GM19372 (cell line): ENCODE measurements around the gene SMARCB1.

Experiments used
- ATAC-seq: cut with Tn5 transposase; IDR thresholded peaks from one replicate; pipeline ENCODE4 v1.9.1; 2021; ENCODE audit warnings: mild to moderate bottlenecking, low read depth, moderate library complexity; ENCODE audit not compliant: unreplicated experiment

The SMARCB1 gene

DNA sequence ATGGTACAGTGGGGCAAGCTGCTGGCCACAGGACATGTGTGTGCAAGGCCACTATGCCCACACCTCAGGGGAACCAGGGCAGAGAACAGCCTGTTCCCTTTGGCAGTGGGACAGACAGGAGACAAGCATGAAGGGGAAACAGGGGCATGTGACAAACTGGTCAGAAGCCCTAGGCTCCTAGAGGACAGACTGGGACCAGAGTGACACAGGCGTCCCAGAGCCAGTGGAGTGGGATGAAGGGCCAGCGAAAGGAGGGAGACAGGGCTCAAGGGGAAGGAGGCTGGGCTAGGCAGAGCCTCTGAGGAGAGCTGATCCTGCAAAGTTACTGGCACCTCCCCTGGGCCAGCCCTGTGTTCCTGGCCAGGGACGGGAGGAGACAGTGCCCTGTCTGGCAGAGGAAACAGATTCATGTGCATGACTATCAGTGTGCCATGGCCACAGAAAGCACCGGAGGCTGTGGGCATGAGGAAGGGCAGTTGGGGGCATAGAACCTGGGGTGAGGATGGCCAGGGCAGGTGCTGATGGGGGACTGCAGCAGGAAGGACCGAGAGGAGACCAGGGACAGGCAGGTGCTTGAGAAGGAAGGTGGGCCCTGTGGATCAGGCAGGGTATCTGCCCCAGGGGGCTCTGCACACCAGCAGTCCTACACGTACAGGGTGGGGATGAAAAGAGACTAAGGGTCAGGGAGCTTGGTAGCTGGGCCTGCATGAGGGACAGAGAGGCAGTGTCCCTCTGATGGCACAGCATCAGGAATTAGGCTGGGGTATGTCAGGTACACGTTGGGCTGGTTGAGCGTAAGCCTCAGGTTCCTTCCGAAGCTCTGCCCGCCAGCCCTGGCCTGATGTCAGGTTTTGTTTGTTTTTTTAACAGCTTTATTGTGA is 42.3 kb downstream of the SMARCB1 start:
- no peak for ATAC-seq

DNA sequence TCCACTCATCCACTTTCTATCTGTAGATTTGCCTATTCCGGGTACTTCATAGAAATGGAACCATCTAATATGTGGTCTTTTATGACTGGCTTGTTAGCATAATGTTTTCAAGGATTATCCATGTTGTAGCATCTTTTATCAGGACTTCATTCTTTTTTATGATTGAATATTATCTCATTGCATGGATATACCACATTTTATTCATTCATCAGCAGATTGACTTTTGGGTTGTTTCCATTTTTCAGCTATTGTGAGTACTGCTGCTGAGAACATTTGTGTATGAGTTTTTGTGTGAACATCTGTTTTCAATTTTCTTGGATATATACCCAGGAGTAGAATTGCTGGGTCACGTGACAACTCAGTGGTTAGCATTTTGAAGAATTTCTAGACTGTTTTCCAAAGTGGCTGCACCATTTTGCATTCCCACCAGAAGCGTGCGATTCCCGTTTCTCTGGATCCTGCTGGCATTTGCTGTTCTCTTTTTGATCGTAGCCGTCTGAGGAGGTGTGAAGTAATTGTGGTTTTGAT is 43.1 kb downstream of the SMARCB1 start:
- no peak for ATAC-seq

DNA sequence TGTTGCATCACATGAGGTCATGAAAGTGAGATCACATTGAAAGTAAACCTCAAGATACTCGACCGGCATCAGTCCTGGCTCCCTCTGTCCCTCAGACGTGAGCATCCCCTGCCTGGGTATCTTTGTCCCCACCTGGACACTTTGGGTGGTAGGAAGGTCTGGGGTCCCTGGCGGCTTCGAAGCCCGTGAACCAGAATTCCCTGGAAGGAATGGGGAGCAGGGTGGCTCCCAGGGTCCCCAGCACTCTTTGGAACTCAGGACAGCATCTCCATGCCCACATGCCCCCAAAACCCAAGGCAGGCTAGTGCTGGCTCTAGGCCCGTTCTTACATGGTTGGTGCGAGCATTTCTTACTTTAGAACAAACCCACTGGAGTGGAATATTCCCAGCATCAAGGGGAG is 44.5 kb downstream of the SMARCB1 start:
- ATAC-seq, result no peak

DNA sequence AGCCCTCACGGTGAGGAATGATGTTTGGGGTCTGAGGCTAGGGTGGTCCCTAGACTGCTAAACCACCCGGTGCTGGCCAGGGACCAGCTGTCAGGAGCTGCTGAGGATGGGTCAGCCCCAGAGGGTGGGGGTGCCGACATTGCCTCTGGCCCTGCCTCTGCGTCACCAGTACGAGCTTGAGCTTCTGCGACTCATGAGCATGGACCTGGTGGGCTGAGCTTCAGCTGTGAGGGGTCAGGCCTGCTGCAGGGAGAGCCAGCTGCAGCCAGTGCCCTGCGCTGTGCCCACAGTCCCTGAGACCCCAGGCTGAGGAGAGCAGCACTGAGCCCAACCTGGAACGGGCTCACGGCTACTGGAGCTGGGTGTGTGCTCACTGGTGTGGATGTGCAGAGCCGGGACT is 45.0 kb downstream of the SMARCB1 start:
- ATAC-seq, result no peak

DNA sequence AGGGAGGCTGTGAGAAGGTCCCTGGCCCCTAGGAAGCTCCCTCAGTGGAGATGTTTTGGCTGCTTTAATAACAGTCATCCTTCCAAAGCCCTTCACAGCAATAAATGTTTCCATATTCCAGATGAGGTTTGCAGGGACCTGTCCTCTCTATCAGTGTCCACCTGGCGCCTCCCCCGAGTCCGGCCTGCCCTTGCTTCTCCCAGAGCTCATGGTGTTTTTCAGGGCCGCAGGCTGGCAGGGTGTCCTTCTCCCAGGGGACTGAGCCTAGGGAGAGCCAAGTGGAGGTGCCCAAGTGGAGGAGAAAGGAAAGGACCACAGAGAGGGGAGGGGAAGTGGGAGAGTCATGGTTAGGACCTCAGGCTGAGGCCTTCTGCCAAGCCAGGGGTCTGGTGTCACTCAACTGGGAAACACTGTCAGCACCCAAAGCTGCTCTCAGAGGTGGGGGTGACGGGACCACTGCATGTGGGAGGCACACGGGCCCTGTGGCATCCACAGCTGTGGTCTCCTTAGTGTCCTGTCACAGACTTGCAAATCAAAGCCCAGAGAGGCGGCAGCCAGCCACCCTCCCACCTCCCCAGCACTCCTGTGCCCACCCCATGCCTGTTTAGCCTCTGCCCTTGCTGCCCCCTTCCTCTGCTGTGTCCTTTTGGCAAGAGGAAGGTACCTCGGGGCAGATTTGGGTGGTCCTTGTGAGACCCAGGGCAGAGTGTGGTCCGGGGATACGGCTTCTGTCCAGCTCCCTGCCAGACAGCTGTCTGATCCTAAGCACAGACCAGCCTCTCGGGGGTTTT is 45.7 kb downstream of the SMARCB1 start:
- ATAC-seq, result no peak

DNA sequence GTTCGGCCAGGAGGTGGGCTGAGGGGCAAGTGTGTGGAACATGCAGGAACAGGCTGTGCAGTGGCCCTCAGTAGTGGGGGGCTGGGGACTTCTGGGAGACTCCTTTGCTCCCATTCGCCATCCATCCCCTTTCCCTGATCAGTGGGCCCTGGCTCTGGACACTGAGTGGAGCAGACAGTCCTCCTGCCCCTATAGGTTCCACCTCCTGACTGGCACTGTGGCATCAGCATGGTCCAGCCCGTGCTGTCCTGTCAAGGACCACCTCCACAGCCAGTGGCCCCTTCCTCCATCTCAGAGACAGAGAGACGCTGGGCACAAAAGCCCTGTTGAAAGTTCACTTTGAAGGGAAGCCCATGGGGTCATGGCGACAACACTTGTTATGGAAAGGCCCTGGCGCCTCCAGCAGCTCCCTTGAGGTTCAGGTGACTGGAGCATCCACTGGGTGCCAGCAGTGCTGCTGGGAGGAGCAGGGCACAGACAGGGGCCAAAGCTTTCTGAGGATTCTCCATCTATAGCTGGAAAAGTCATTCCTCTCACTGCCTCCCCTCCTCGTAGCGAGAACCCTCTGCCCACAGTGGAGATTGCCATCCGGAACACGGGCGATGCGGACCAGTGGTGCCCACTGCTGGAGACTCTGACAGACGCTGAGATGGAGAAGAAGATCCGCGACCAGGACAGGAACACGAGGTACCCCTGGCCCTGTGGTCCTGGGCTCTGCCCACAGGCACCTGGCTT is 46.4 kb downstream of the SMARCB1 start:
- ATAC-seq, result no peak

DNA sequence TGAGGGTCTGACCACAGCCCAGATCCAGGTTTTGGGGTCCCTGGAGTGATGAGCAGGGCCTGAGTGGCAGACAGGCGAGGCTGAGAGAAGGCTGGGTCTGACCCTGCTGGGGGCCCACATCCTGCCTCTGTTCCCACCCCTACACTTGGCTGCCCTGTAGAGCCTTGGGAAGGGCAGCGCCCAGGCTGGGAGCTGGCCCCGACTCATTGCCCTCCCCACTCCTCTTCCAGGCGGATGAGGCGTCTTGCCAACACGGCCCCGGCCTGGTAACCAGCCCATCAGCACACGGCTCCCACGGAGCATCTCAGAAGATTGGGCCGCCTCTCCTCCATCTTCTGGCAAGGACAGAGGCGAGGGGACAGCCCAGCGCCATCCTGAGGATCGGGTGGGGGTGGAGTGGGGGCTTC is 47.1 kb downstream of the SMARCB1 start:
- no peak for ATAC-seq

DNA sequence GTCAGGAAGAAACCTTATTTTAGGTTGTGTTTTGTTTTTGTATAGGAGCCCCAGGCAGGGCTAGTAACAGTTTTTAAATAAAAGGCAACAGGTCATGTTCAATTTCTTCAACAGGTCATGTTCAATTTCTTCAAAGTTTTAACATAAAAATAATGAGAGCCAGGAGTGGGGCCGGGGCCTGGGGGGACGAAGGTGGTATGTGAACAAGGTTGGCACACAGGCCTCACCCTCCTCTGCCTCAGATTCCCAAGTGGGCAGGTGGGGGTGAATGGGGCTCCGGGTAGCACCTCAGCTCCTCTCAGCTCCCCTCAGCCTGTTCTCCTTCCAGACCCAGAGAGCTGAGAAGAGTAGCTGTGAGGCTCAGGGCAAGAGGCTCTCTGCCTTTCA is 47.6 kb downstream of the SMARCB1 start:
- no peak for ATAC-seq

DNA sequence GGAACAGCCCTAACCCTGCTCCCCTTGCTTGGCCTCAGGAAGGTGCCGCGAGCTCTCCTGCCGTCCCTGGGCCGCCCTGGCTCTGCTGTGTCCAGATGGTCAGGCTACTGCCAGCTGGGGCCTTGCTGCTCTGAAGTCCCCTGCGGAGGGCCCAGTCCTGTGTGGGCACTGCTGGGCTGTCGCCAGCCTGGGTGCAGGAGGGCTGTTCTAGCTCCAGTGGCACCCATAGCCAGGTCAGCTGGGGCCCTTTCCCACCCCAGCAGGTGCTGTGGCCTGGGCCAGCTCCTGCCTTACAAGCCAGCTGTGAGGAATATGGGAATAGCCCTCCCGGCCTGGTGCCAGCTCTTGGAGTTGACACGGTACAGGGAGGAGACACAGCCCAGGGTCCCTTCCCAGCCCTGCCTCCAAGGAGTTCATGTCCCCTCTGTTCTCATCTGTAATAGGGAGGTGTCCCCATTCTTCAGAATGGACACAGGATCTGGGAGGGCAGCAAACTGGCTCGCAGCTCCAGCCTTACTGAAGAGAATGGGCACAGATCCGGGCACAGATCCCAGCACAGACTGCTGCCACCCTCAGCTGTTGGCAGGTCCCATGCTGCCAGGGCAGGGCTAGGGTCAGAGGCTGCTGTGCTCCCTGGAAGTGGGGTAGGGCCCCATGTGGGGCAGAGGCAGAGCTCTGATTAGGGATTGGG is 48.2 kb downstream of the SMARCB1 start:
- no peak for ATAC-seq

DNA sequence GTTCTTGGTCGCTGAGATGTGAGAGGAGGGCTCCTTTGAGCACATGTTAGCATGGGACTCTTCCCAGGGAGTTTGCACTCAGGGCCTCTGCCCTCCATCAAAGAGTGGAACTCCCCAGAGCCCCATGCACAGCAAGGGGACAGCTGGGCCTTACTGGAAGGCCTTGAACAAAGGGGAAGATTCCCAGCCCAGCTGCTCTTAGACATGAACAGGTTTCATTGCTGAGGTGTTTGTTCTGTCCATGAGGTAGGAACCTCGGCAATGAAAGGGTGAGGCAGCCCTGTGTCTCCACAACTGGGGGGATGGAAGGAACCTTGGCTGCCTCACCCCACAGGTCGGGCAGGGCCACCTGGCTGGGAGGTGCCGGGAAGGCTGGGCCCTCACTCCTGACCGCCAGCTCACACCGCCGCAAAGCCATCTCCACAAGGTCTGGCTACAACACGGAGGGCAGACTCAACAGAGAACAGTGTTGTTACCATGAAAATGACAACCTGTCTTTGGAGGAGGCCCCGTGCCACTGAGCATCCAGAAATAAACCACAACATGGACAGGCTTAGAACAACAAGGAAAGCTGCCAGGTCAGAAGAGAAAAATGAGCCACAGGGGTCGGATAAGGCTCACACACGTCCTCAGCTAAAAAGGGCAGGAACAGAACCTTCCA is 48.8 kb downstream of the SMARCB1 start:
- no peak for ATAC-seq

DNA sequence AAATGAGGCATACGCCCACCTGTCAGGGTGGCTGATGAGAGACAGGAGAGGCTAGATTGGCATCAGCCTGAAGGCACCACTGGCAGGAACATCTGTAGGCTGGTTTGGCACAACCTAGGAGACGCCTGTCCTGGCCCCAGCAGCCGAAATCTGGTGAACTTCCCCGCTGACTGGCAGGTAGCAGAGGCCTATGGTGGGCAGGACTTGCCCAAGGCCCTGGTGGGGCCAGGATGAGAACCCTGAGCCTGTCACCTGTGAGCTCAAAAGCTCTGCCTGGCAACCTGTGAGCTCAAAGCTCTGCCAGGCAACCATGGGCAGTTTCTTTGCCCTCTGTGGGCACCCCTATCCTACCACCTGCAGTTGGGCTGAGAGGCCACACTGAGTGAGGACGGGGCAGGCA is 49.5 kb downstream of the SMARCB1 start:
- no peak for ATAC-seq

DNA sequence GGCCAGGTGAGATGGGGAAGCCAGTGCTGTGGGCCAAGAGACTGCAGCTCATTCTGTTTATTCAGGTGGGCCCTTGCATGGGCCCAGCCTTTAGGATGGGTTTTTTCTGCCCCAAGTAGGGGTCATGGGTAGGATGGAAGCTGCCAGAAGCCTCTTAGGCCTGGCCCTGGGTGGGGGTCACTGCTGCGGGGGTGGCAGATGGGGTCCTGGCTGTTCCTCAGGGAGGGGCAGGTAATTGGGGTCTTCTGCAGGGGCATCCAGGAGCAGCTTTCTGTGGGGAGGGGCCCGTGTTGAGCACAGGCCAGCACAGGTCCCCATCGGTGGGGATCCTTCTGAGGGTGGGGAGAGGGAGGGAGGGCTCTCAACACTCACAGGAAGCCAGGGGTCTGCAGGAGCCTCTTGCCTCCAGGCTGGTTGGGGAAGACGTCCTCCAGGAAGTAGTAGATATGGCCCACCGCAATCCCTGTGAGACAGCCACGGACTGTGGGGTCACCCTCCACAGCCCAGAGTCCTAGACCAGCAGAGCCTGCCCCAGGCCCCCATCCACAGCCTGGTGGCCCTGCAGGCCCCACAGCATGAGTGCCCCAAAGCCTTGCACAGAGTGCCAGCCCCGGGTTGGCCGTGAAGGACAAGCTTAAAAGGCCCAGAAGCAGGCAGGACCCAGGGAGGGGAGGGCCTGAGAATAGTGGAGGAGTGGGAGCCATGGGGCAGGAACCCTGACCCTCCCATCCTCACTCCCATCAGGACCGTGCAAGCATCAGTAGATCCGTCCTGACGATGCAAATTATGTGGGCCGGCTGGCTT is 50.1 kb downstream of the SMARCB1 start:
- ATAC-seq, result no peak

DNA sequence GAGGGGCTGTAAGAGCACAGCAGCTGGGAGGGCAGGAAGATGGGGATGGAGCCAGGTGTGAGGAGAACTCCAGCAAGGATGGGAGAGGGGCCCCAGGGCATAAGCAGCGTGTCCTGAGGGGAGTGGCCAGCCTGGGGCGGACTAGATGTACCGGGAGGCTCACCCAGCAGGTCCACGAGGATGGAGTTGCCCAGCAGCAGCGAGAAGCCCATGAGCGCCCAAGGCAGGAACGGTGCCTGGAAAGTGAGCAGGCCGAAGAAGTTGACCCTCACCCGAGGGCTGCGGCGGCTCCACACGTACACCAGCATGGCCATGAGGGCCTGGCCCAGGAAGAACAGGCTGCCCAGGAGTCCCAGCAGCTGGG is 50.7 kb downstream of the SMARCB1 start:
- ATAC-seq, result no peak

DNA sequence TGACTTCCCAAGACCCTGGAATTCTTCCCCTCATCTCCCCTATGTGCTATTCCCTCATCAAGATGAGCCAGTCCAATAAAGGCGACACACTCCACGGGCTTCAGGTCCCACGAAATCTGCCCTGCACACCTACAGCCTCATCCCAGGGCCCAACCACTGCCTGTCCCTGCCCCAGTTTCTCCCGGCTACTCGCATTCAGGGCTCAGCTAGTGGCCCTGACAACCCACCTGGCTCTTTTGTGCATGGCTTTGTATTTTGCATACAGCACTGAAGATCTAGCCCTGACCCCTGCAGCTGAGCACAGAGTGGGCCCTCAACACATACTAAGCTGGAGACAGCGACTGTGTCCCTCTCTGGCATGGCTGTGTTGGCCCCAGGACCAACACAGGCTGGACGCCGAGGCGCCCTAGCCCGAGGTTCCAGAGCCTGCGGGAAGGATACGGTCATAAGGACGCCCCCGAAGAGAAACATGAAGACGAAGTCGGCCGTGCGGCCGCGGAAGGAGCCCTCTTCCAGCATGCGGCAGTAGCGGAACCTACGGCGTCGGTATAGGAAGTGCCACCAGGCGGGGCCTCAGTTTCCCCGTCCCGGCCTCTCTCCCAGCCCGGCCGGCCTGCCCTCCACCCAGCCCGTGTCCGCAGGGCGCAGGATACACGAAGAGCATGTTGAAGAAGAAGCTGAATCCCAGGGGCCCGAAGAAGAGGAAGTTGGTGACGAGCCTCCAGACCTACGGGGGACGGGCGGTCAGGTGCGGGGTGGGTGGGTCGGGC is 51.3 kb downstream of the SMARCB1 start:
- ATAC-seq, result no peak

DNA sequence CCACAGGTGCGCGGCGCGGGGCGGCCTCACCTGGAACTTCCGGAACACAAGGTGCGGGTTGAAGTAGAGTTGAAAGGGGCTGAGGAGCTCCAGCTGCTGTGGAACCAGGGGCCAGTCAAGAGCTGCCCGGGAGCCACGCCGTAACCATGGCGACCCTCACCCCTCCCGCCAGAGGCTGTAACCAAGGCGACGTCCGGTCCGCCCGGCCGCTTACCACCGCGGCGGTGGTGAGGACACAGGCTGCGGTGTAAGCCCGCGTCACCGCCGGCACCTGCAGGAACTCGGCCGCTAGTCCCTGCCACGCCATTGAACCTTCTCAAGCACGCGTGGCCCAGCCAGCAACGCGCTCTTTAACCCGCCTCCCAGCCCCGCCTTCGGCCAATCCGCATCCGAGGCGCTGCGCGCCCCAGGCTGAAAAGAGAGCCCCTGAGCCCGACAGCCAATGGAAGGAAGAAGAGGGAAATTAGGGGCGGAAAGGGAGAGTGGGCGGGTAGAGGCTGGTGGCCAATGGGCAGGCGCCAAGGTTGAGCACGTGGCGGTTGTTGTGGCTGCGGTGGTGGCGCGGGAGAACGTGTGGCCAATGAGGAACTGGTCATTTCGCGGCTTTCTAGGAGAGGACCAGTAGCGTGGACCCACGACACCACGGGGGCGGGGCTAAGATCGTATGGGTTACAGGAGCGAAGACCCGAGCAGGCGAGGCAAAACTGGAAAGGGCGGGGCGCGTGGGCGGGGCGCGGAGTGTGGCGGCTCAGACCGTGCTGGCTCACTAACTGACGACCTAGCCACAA is 52.1 kb downstream of the SMARCB1 start, which contains the start of gene DERL3:
Gene DERL3 (minus strand): TSS at position 326 of the 788 bp plus-strand sequence. CDS start 19 bp downstream, at position 307.
- ATAC-seq, result peak; percentile 85

DNA sequence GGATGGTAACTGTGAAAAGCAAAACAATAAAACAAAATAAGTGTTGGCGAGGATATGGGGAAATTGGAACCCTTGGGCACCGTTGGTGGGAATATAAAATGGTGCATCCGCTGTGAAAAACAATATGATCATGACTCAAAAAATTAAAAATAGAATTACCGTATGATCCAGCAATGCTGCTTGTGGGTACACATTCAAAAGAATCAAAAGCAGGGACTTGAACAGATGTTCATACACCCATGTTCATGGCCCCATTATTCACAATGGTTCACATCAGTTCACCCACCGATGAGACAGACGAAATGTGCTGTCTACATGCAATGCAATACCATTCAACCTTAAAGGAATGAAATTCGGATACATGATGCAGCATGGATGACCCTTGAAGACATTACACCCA is 53.3 kb downstream of the SMARCB1 start:
- no peak for ATAC-seq

DNA sequence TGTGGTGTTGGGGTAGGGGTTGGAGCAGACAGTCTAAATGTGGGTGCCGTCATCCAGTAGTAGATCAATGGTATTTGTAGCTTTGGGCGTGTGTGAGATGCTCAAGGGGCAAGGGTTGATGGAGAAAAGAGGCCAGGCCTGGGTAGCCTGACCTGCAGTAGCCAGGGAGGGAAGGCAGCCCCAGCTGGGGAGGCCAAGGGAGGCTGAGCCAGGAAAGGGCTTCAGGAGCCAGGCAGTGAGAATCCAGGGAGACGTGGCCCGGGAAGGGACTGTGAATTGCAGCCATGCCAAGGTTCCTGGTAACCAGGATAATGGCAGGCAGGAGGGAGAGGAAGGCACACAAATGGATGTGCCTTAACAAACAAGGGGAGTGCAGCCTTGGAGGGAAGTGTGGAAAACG is 54.5 kb downstream of the SMARCB1 start:
- no peak for ATAC-seq
